GM21381 (cell line): Measurements from ENCODE around the gene CALM1.

Experiments used
- ATAC-seq: cut with Tn5 transposase; IDR thresholded peaks from one replicate; pipeline ENCODE4 v1.9.1; 2021; ENCODE audit warnings: mild to moderate bottlenecking, moderate library complexity; ENCODE audit not compliant: unreplicated experiment

The CALM1 gene

GRCh38 chr14:90407230-90407629, 10.4 kb downstream of the CALM1 start:
- no peak for ATAC-seq

- no peak for ATAC-seq
Observed at GRCh38 chr14:90408713-90409112, 11.9 kb downstream of the CALM1 start.

GRCh38 chr14:90409209-90409730, 12.4 kb downstream of the CALM1 start:
- ATAC-seq, result no peak

- no peak for ATAC-seq
Observed at GRCh38 chr14:90412058-90412457, 15.2 kb downstream of the CALM1 start.

GRCh38 chr14:90416720-90417119, 19.9 kb downstream of the CALM1 start:
- no peak for ATAC-seq

- no peak for ATAC-seq
Observed at GRCh38 chr14:90418053-90418452, 21.2 kb downstream of the CALM1 start.

GRCh38 chr14:90419200-90419599, 22.4 kb downstream of the CALM1 start:
- ATAC-seq, result no peak

- ATAC-seq, result no peak
Observed at GRCh38 chr14:90421001-90421631, 24.3 kb downstream of the CALM1 start.

- no peak for ATAC-seq
Observed at GRCh38 chr14:90421632-90422020, 24.8 kb downstream of the CALM1 start.

GRCh38 chr14:90423166-90423565, 26.3 kb downstream of the CALM1 start:
- no peak for ATAC-seq

GRCh38 chr14:90424075-90424474, 27.2 kb downstream of the CALM1 start:
- no peak for ATAC-seq

- ATAC-seq, result no peak
Observed at GRCh38 chr14:90424686-90425372, 28.0 kb downstream of the CALM1 start.

GRCh38 chr14:90425373-90425879, 28.6 kb downstream of the CALM1 start:
- ATAC-seq, result no peak

- ATAC-seq, result no peak
Observed at GRCh38 chr14:90426031-90426540, 29.3 kb downstream of the CALM1 start.

GRCh38 chr14:90426663-90427062, 29.8 kb downstream of the CALM1 start:
- ATAC-seq, result no peak

GRCh38 chr14:90427848-90428426, 31.1 kb downstream of the CALM1 start:
- ATAC-seq, result no peak

- no peak for ATAC-seq
Observed at GRCh38 chr14:90428676-90429075, 31.8 kb downstream of the CALM1 start.

- no peak for ATAC-seq
Observed at GRCh38 chr14:90429236-90429635, 32.4 kb downstream of the CALM1 start.

- no peak for ATAC-seq
Observed at GRCh38 chr14:90429754-90430153, 32.9 kb downstream of the CALM1 start.

- ATAC-seq, result no peak
Observed at GRCh38 chr14:90434370-90435020, 37.7 kb downstream of the CALM1 start.

GRCh38 chr14:90438841-90439240, 42.0 kb downstream of the CALM1 start:
- ATAC-seq, result no peak
